ENCODE results near the gene VCL. TPM values are rescaled to one million over a fixed set of nuclear protein-coding genes. Genes with fewer than 3 reads are reported as not detected.

Gene VCL
- total and polyA plus RNA-seq, 9 of the 15 experiments (the other 6 are each of a cell fraction or from before 2014, with no cell fraction given) = 29.8 to 186 (median 76.4) TPM

GRCh38 chr10:73991884-73992245 is 6.1 kb upstream of the VCL start (continued):
- peak; percentile 10 for TF ChIP-seq PRDM10 (IDR thresholded peaks at IDR 0.05; ENCODE audit: partially characterized antibody)
- TF ChIP-seq L3MBTL2 (IDR thresholded peaks at IDR 0.05) = peak; percentile 80
- TF ChIP-seq RERE (CRISPR knock-in tag; IDR thresholded peaks at IDR 0.05; ENCODE audit: borderline replicate concordance) = no peak
- peak; percentile 79 for TF ChIP-seq VEZF1 (CRISPR knock-in tag; IDR thresholded peaks at IDR 0.05)
- peak; percentile 30; the same call in 1 of the 2 replicates for TF ChIP-seq LEF1 (IDR thresholded peaks at IDR 0.05)
- TF ChIP-seq ZSCAN32 (CRISPR knock-in tag; IDR thresholded peaks at IDR 0.05) = no peak
- peak; percentile 42; the same call in 1 of the 2 replicates for TF ChIP-seq PHF8 (IDR thresholded peaks at IDR 0.05; ENCODE audit: borderline replicate concordance, low read length)
- TF ChIP-seq RCOR1 (IDR thresholded peaks at IDR 0.05; ENCODE audit: borderline replicate concordance in 1 of 2, low read depth in 2 of 2, low read length in 2 of 2) = peak in 1 of 2 experiments; percentile 56; a peak in 1 of 4 replicates
- TF ChIP-seq ASH1L (IDR thresholded peaks at IDR 0.05; ENCODE audit: borderline replicate concordance, low read depth, partially characterized antibody) = peak; percentile 37
- TF ChIP-seq MIER1 (IDR thresholded peaks at IDR 0.05; ENCODE audit: low read depth) = 0 out of 2 replicates have a peak, but pooled peaks have one; percentile 80
- TF ChIP-seq JUN (IDR thresholded peaks at IDR 0.05; ENCODE audit: borderline replicate concordance, low read depth, low read length) = peak; percentile 31; the same call in 1 of the 2 replicates
- no peak for TF ChIP-seq JUN (CRISPR knock-in tag; IDR thresholded peaks at IDR 0.05; ENCODE audit: borderline replicate concordance)
- TF ChIP-seq, protein P1, sequence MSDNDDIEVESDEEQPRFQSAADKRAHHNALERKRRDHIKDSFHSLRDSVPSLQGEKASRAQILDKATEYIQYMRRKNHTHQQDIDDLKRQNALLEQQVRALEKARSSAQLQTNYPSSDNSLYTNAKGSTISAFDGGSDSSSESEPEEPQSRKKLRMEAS (CRISPR knock-in tag; IDR thresholded peaks at IDR 0.05) = peak; percentile 47
- TF ChIP-seq SP1 (CRISPR knock-in tag; IDR thresholded peaks at IDR 0.05) = no peak
- TF ChIP-seq ZC3H8 (IDR thresholded peaks at IDR 0.05) = peak; percentile 81; the same call in 1 of the 2 replicates
- TF ChIP-seq PYGO2 (tag; IDR thresholded peaks at IDR 0.05) = 0 out of 2 replicates have a peak, but pooled peaks have one; percentile 46
- TF ChIP-seq SMARCB1 (IDR thresholded peaks at IDR 0.05; ENCODE audit: insufficient read length, low read depth) = no peak
- TF ChIP-seq ARID2 (IDR thresholded peaks at IDR 0.05) = peak; percentile 62; the same call in 1 of the 2 replicates

Measured in K562 (cell line).